ENCODE measurements around the gene DYNC2I2.

DYNC2I2 gene

DNA sequence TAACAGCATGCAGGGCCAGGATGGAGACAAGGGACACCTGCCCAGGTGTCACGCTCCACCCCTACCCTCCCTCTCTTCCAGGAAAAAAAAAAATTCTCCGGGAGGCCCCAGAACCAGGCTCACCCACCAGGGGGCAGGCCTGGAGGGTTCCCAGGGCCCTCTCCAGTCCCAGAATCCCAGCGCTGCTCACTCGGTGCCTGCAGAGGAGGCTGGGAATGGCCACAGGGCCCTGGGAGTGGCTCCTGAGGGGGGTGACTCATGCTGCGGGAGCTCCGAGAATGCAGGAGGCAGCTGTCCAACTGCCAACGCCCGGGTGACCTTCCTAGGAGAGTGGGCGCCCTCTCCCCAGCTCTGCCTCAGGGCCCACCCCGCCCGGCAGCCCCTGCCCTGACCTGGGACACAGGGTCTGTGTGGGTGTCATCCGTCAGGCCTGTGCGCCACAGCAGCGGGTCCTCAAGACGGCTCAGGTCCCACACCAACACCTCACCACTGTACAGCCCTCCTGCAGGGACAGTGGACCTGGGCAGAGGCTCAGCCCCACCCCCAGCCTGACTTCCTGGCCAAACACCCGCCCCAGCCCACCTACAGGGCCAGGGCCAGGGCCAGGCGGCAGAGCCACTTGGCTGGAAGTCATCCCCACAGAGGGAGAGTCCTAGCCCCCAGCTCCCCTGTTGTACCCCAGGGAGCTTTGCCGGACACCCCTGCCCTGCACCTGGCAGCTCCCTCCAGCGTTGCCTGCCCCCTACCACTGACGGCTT, 21.2 kb downstream of the DYNC2I2 start:
- DNase-seq (ENCODE audit: low spot score): peak; percentile 99

DNA sequence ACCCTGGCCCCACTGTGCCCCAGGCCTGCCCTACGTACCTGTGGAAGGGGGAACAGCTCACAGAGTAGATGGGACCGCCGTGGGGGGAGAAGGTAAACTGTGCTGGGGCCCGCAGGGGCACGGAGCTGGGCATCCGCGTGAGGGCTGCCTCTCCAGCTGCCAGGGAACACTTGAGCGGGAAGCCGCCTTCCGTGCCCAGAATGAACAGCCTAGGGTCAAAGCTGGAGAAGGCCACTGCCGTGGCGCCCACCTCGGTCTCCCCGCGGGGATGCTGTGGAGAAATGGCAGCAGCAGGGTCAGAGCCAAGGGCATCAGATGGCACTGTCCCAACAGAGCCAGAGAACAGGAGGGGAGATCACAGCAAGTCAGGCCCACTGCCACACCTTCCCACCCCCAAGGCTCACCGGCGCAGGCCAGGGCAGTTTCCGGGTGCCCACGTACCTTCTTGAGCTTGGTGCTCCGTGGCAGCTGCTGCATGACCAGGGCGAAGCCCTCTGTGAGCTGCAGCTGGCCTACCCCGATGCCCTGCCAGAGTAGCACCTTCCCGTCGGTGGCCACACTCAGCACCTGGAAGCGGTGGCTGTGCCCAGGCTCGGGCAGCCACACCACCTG, 21.9 kb downstream of the DYNC2I2 start:
- DNase-seq (ENCODE audit: low spot score): no peak

DNA sequence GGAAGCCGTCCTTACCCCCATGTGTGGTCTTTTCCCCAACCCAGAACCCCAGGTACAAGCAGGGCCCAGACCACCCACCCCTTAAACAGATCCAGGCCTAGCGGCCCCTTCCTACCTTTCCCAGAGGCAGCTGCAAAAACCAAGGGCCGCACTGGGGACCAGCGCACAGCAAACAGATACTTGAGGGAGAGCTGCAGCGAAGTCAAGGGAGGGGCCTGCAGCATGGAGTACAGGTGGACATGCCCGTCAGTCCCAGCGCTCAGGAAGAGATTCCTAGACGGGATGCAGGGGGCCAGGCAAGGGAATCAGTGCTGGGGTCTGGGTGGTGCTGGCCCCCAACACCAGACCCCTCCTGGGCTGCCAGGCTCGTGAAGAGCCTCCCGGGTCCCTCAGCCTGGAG, 22.5 kb downstream of the DYNC2I2 start:
- no peak for DNase-seq (ENCODE audit: low spot score)

DNA sequence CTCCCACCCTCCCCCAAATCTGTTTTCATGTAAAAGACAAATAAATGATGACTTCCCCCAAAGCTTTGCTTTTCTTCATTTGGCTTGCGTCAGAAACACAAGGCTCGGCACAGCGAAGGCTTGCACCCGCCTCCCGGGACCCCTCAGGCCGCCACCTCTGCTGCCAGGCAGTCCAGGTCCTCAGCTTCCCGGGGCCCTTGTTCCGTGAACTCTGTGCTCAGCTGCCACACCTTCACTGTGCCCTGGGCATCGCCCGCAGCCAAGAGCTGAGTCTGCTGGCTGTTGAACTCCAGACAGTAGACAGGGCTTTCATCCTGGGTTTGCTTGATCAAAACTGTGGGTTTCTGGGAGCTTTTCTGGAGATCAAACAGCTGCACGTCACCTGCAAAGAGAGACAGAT, 23.0 kb downstream of the DYNC2I2 start:
- DNase-seq (ENCODE audit: low spot score): no peak

DNA sequence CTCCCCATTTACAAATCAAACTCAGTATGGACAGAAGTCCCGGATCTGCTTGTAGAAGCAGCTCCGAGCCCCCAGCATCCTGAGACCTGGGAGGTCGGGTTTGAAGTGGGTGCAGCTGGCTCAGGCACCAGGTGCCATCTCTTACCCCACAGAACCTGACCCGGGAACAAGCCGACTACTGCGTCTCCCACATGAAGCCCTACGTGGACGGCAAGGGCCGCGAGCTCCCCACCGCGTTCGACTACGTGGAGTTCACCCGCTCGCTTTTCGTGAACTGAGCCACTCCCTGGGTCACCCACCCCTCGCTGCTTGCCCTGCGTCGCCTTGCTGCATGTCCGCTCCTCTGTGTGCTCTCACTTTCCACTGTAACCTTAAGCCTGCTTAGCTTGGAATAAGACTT, 23.6 kb downstream of the DYNC2I2 start:
- no peak for DNase-seq (ENCODE audit: low spot score)

DNA sequence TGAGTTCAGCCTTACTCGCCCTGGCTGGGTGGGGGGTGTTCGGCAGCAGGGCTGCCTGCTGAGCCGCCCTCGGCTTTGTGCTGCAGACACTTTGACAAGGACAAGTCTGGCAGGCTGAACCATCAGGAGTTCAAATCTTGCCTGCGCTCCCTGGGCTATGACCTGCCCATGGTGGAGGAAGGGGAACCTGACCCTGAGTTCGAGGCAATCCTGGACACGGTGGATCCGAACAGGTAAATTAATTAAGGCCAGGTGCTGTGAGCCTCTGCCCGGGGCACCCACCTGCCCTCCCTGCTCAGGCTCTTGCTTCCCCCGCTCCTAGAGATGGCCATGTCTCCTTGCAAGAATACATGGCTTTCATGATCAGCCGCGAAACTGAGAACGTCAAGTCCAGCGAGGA, 24.2 kb downstream of the DYNC2I2 start:
- DNase-seq (ENCODE audit: low spot score): no peak

- DNase-seq (ENCODE audit: low spot score): no peak
These were observed 24.6 kb downstream of the DYNC2I2 start for GRCh38 chr9:128632066-128632465.

DNA sequence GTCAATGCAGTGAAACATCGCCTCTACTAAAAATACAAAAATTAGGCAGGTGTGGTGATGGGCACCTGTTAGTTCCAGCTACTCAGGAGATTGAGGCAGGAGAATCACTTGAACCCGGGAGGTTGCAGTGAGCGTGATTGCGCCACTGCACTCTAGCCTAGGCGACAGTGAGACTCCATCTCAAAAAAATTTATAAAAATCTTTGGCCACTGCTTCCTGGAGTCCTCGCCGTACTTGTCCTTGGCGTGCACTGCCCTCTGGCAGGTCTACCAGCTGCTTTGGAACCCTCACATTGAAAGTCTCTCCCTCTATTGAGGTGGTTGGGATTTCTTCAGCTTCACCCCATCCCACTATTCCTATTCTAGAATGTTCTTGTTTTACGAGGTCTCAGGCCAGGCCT, 25.0 kb downstream of the DYNC2I2 start:
- no peak for DNase-seq (ENCODE audit: low spot score)

DNA sequence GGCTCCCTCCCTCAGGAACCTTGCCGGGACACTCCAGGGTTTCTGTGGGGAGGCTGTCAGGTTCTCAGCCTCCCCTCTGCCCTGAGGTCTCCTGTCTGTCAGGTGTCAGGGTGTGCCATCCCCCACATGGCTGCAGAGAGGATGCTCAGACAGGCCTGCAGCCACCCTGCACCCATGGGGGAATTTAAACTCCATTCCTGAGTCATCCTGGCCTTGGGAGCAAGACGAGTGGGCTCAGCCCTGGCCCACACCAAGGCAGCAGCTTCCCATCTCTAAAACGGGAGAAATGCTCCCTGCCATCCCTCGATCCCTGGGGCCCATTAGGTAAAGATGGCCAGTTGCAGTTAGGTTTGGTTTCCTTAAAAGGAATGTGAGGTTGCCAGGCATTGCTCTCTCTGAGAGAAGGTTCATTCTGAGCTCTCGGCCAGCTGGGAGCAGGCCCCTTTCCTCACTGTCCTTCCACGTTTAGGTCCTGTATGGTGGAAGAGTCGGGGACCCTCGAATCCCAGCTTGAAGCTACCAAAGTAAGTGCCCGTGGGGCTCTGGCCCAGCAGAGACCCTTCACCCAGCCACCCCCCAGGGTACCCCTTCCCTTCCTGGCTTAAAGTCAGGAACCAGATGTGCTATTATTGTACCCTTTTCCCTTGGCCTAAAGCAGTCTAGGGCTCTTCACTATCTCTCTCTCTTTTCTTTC, 26.6 kb downstream of the DYNC2I2 start:
- DNase-seq (ENCODE audit: low spot score): no peak

DNA sequence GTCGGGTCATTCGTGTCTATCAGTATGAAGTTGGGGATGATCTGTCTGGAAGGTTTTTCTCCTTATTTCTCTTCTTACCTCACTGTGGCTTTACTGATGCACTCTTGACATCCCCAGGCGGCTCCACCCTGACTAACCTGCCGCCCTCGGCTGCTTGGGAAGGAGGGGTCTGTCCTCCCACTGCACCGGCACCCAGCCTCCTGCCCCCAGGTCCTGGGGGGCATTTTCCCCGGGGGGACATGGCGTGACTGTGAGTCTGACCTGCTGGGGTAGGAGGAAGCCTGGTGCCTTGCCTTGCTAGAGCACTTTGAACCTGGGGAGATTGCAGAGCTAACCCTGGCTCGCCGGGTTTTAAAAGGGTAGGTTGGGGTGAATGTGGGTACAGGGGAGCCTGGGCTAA, 27.5 kb downstream of the DYNC2I2 start:
- no peak for DNase-seq (ENCODE audit: low spot score)

DNA sequence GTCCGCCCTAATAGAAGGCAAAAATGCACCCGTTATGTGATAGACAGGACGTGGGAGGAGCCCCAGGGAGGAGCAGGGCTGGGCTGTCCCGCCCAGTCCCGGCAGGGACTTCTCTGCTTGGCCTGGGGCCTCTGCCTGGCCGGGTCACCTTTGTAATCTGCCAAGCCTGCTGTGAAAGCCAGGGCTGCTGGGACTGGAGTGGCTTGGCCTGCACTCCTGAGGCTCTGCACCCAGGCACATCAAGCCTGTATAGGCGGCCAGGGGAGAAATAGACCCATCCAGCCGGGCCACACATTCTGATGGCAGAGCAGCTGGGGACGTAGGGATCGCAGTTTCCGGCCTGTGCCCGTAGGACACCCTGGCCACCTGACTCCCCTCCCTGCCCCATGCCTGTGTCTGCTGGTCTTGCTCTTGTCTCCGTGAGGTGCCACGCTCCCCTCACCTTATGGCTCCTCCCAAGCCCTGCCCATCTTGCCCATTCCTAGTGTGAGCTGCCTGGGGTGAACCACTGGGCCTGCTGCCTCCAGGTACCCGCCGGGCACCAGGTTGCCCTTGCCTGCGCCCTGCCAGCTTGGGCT, 28.1 kb downstream of the DYNC2I2 start:
- no peak for DNase-seq (ENCODE audit: low spot score)

GRCh38 chr9:128627906-128628305, 28.7 kb downstream of the DYNC2I2 start:
- no peak for DNase-seq (ENCODE audit: low spot score)

DNA sequence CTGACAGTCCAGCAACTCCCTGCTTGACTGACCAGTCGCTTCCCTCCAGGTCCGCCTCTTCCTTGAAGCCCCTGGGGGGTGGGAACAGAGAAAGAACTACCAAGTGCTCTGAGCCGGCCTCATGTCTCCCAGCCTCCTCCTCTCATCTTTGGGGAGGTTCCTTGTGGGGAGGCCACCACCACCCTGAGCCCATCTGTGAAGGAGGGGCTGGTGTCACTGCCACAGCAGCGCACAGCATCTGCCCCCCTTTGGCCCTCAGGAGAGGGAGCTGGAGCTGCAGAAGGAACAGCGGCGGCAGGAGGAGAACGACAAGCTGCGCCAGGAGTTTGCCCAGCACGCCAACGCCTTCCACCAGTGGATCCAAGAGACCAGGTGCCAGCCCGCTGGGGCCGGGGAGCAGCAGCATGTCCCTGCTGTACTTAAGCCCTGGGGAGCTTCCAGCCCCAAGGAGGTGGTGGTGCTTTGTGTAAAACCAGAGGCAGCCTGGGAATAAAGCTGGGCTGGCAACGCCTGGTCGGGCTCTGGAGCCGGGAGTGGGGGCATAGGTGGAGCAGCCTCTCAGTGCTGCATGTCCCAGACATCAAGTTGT, 29.4 kb downstream of the DYNC2I2 start:
- no peak for DNase-seq (ENCODE audit: low spot score)

DNA sequence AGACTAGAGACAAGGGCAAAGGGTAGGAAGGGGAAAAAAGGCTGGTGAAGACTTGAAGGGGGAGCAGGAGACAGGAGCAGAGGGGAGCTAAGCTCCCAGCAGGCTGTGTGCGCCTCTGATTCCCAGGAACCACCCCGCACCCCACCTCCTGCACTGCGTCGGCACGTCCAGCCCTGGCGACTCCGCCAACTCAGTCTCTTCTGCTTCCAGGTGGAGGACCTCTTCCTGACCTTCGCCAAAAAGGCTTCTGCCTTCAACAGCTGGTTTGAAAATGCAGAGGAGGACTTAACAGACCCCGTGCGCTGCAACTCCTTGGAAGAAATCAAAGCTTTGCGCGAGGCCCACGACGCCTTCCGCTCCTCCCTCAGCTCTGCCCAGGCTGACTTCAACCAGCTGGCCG, 30.5 kb downstream of the DYNC2I2 start:
- no peak for DNase-seq (ENCODE audit: low spot score)

DNA sequence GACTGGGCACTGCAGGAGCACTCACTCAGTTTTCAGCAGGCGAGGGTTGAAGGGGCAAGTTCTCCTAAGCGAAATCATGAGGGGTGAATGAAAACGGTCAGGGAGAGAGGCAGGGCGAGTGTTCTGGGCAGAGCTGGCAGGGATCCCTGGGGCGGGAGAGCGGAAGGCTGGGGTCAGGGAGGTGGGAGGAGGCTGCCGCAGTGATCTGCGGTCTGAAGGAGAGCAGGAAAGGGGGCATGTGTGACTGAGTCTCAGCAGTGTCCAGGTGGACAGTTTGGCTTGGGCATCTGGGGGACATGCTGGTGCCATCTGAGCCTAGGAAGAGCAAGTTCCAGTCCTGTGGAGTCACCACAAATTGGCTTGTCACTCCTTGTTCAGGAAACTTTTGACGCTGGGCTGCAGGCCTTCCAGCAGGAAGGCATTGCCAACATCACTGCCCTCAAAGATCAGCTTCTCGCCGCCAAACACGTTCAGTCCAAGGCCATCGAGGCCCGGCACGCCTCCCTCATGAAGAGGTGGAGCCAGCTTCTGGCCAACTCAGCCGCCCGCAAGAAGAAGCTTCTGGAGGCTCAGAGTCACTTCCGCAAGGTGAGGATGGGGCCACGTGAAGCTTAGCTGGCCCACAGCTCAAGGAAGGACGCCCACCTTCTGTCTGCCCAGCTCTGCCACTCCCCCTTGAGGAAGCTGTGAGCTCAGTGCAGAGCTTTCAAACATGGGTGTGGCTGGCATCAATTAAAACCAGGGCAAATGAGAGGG, 31.1 kb downstream of the DYNC2I2 start:
- no peak for DNase-seq (ENCODE audit: low spot score)

GRCh38 chr9:128624566-128624965, 32.1 kb downstream of the DYNC2I2 start:
- no peak for DNase-seq (ENCODE audit: low spot score)

- DNase-seq (ENCODE audit: low spot score): no peak
These were observed 34.8 kb downstream of the DYNC2I2 start for GRCh38 chr9:128621730-128622455.

- DNase-seq (ENCODE audit: low spot score): no peak
These were observed 36.9 kb downstream of the DYNC2I2 start for GRCh38 chr9:128619779-128620178.

- no peak for DNase-seq (ENCODE audit: low spot score)
These were observed 37.5 kb downstream of the DYNC2I2 start for GRCh38 chr9:128619127-128619526.

GRCh38 chr9:128617943-128618342, 38.7 kb downstream of the DYNC2I2 start:
- no peak for DNase-seq (ENCODE audit: low spot score)

DNA sequence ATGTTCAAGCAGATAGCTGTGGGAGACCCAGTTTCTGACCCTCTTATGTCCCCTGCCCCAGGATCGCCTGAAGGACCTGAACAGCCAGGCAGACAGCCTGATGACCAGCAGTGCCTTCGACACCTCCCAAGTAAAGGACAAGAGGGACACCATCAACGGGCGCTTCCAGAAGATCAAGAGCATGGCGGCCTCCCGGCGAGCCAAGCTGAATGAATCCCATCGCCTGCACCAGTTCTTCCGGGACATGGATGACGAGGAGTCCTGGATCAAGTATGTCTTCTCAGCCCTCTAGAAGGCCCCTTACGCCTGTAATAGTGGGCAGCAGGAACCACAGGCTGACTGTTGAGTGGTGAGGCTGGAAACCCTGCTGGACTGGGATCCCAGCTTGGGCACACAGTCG, 41.1 kb downstream of the DYNC2I2 start:
- DNase-seq (ENCODE audit: low spot score): no peak

Measured in RKO (cell line).